Activated CD4-positive, alpha-beta T cell treated with anti-CD3 and anti-CD28 coated beads for 24 hours (primary cell): ENCODE measurements around the gene ALG14.
"Not testable (repeated sequence)": the region's sequence is repeated elsewhere in the genome, so short reads cannot be mapped to it uniquely, and the experiment has no call there.

Experiments
- DNase-seq, 2 donors: peaks; one replicate each; pipeline ENCODE4 v3.0.0-alpha.2; 2020; ENCODE audit warnings: low read depth in 2 of 2

ALG14 gene

GRCh38 chr1:94954263-94955220 is 118.2 kb downstream of the ALG14 start:
- no peak for DNase-seq

- no peak for DNase-seq
These were observed 119.0 kb downstream of the ALG14 start for GRCh38 chr1:94953746-94954145.

GRCh38 chr1:94953107-94953506 is 119.6 kb downstream of the ALG14 start:
- DNase-seq, result no peak

GRCh38 chr1:94952539-94952938 is 120.2 kb downstream of the ALG14 start:
- DNase-seq, result no peak

- no peak for DNase-seq
These were observed 121.1 kb downstream of the ALG14 start for GRCh38 chr1:94951509-94952208.

- DNase-seq, result no peak
These were observed 121.7 kb downstream of the ALG14 start for GRCh38 chr1:94951046-94951445.

GRCh38 chr1:94949681-94950661 is 122.8 kb downstream of the ALG14 start:
- no peak for DNase-seq

GRCh38 chr1:94947437-94947836 is 125.3 kb downstream of the ALG14 start:
- DNase-seq, result no peak

- DNase-seq, result no peak
These were observed 125.9 kb downstream of the ALG14 start for GRCh38 chr1:94946886-94947285.

GRCh38 chr1:94942171-94943128 is 130.3 kb downstream of the ALG14 start:
- no peak for DNase-seq

- DNase-seq, result not testable (repeated sequence)
These were observed 131.3 kb downstream of the ALG14 start for GRCh38 chr1:94941480-94941879.

- DNase-seq, result no peak
These were observed 132.0 kb downstream of the ALG14 start for GRCh38 chr1:94940738-94941137.

- DNase-seq, result no peak
These were observed 134.9 kb downstream of the ALG14 start for GRCh38 chr1:94937820-94938219.

GRCh38 chr1:94936861-94937620 is 135.7 kb downstream of the ALG14 start:
- no peak for DNase-seq

- no peak for DNase-seq
These were observed 137.3 kb downstream of the ALG14 start for GRCh38 chr1:94935476-94935875.

- DNase-seq, result no peak
These were observed 137.7 kb downstream of the ALG14 start for GRCh38 chr1:94935034-94935433.

GRCh38 chr1:94934551-94934950 is 138.2 kb downstream of the ALG14 start:
- DNase-seq, result no peak

GRCh38 chr1:94931254-94931841 is 141.4 kb downstream of the ALG14 start:
- no peak for DNase-seq
